ENCODE data around the gene ACO1. TPM values are rescaled to one million over a fixed set of nuclear protein-coding genes. Genes with fewer than 3 reads are reported as not detected.

Gene ACO1
- total RNA-seq, 1 experiment from 2014 or later = 29.6 TPM

- BruUV-seq (replicated peaks) = no TSS peak
- H3K27ac Mint-ChIP-seq (ENCODE audit: unreplicated experiment) = peak overlapping the region; percentile 63
- CTCF ChIA-PET = no interaction called here
- H3K9me3 Mint-ChIP-seq (ENCODE audit: low read depth, unreplicated experiment) = peaks cover 6% of the 10 kb centered on the region
- no peaks in the 10 kb centered on the region for H3K27me3 Mint-ChIP-seq (ENCODE audit: unreplicated experiment)
- no peak for TF ChIP-seq CTCF (IDR thresholded peaks at IDR 0.05; ENCODE audit: unreplicated experiment)
- peaks cover 16% of the 10 kb centered on the region for H3K36me3 Mint-ChIP-seq (ENCODE audit: insufficient read depth, unreplicated experiment)
- intact Hi-C loops (cut with micrococcal nuclease; ENCODE audit: unreplicated experiment) = no loop called here
- H3K4me3 Mint-ChIP-seq (ENCODE audit: low read depth, unreplicated experiment) = no peak overlapping the region
- no peak for DNase-seq
- peaks cover 16% of the 10 kb centered on the region for H3K4me1 Mint-ChIP-seq (ENCODE audit: low read depth, unreplicated experiment)
Observed at GRCh38 chr9:32501868-32502267, 117.4 kb downstream of the ACO1 start.

- peaks cover 16% of the 10 kb centered on the region for H3K4me1 Mint-ChIP-seq (ENCODE audit: low read depth, unreplicated experiment)
- peaks cover 16% of the 10 kb centered on the region for H3K36me3 Mint-ChIP-seq (ENCODE audit: insufficient read depth, unreplicated experiment)
- intact Hi-C loops (cut with micrococcal nuclease; ENCODE audit: unreplicated experiment) = no loop called here
- no peak for TF ChIP-seq CTCF (IDR thresholded peaks at IDR 0.05; ENCODE audit: unreplicated experiment)
- peaks cover 6% of the 10 kb centered on the region for H3K9me3 Mint-ChIP-seq (ENCODE audit: low read depth, unreplicated experiment)
- H3K4me3 Mint-ChIP-seq (ENCODE audit: low read depth, unreplicated experiment) = no peak overlapping the region
- DNase-seq = peak; percentile 55
- no peaks in the 10 kb centered on the region for H3K27me3 Mint-ChIP-seq (ENCODE audit: unreplicated experiment)
- H3K27ac Mint-ChIP-seq (ENCODE audit: unreplicated experiment) = peak overlapping the region; percentile 63
- CTCF ChIA-PET = interaction anchor here (1.7 kb wide), 1 partner anchor 24 kb away, joined by 8 read pairs; the partner anchor contains the start of gene RIGI
- no TSS peak for BruUV-seq (replicated peaks)
Observed at GRCh38 chr9:32502464-32502863, 118.0 kb downstream of the ACO1 start.

- Mint-ChIP-seq H3K4me1 (ENCODE audit: low read depth, unreplicated experiment) (peaks cover 16% of the 10 kb centered on the region), H3K36me3 (ENCODE audit: insufficient read depth, unreplicated experiment) (peaks cover 16% of the 10 kb centered on the region), H3K27ac (ENCODE audit: unreplicated experiment) (peak overlapping the region; percentile 63), H3K27me3 (ENCODE audit: unreplicated experiment) (no peaks in the 10 kb centered on the region), H3K9me3 (ENCODE audit: low read depth, unreplicated experiment) (peaks cover 6% of the 10 kb centered on the region), H3K4me3 (ENCODE audit: low read depth, unreplicated experiment) (no peak overlapping the region)
- TF ChIP-seq CTCF (IDR thresholded peaks at IDR 0.05; ENCODE audit: unreplicated experiment) = no peak
- no peak for DNase-seq
- intact Hi-C loops (cut with micrococcal nuclease; ENCODE audit: unreplicated experiment) = no loop called here
- CTCF ChIA-PET = interaction anchor here (0.6 to 1.7 kb wide), 2 partner anchors 11 to 23 kb away, joined by 5 to 8 read pairs; partner anchors contain the start of gene RIGI
- no TSS peak for BruUV-seq (replicated peaks)
Observed at GRCh38 chr9:32503008-32503407, 118.6 kb downstream of the ACO1 start.

Other genes starting within 250 kb of the ACO1 start
- gene RIGI, start 141.6 kb downstream of the ACO1 start, total RNA-seq (2022) = 24.8 and 49.0 TPM in 2 replicates
- 4.1 and 4.4 TPM in 2 replicates for gene SMIM27, start 167.7 kb downstream of the ACO1 start, total RNA-seq (2022)
- 13.8 TPM in 2 replicates for gene TOPORS, start 167.9 kb downstream of the ACO1 start, total RNA-seq (2022)
- gene NDUFB6, start 188.5 kb downstream of the ACO1 start, total RNA-seq (2022) = 48.1 and 49.6 TPM in 2 replicates